ENCODE measurements around the gene DUOX1. TPM values are rescaled to one million over a fixed set of nuclear protein-coding genes. Genes with fewer than 3 reads are reported as not detected.

The DUOX1 gene
- total and polyA plus RNA-seq, 2 of the 13 experiments (the other 11 are each of a cell fraction or from before 2014, with no cell fraction given), result 0.03 TPM; not detected in 1

GRCh38 chr15:45200799-45201556, 71.2 kb downstream of the DUOX1 start (continued):
- TF ChIP-seq ZBTB2 (CRISPR knock-in tag; IDR thresholded peaks at IDR 0.05; ENCODE audit: low read depth) (0 out of 2 replicates have a peak, but pooled peaks have one; percentile 14), KLF9 (CRISPR knock-in tag; IDR thresholded peaks at IDR 0.05; ENCODE audit: low read depth) (no peak), RBM39 (IDR thresholded peaks at IDR 0.05; ENCODE audit: low read depth, low read length, poor library complexity, severe bottlenecking) (peak; percentile 48), ZZZ3 (CRISPR knock-in tag; IDR thresholded peaks at IDR 0.05; ENCODE audit: borderline replicate concordance) (no peak), ZNF329 (CRISPR knock-in tag; IDR thresholded peaks at IDR 0.05; ENCODE audit: low read depth) (no peak), ZBTB7B (CRISPR knock-in tag; IDR thresholded peaks at IDR 0.05) (peak; percentile 10; the same call in 1 of the 2 replicates), ATF2 (CRISPR knock-in tag; IDR thresholded peaks at IDR 0.05) (peak; percentile 51; the same call in 1 of the 2 replicates), MYNN (CRISPR knock-in tag; IDR thresholded peaks at IDR 0.05; ENCODE audit: low read depth) (no peak), HDAC2 (CRISPR knock-in tag; IDR thresholded peaks at IDR 0.05) (peak; percentile 15; the same call in 1 of the 2 replicates), SETDB1 (CRISPR knock-in tag; IDR thresholded peaks at IDR 0.05; ENCODE audit: borderline replicate concordance) (no peak), ZBTB10 (CRISPR knock-in tag; IDR thresholded peaks at IDR 0.05; ENCODE audit: borderline replicate concordance) (no peak), ZNF274 (CRISPR knock-in tag; IDR thresholded peaks at IDR 0.05) (no peak), MXD4 (CRISPR knock-in tag; IDR thresholded peaks at IDR 0.05) (no peak), ZNF224 (CRISPR knock-in tag; IDR thresholded peaks at IDR 0.05) (peak; percentile 91; the same call in 1 of the 2 replicates), IKZF4 (CRISPR knock-in tag; IDR thresholded peaks at IDR 0.05; ENCODE audit: borderline replicate concordance, low read depth, not compliant biosample characterization) (no peak), ADNP (CRISPR knock-in tag; IDR thresholded peaks at IDR 0.05) (no peak), GFI1 (CRISPR knock-in tag; IDR thresholded peaks at IDR 0.05; ENCODE audit: borderline replicate concordance) (no peak), GMEB1 (CRISPR knock-in tag; IDR thresholded peaks at IDR 0.05; ENCODE audit: borderline replicate concordance) (peak; percentile 48; the same call in 1 of the 2 replicates), RFX3 (CRISPR knock-in tag; IDR thresholded peaks at IDR 0.05) (no peak), ZMAT3 (CRISPR knock-in tag; conservative IDR thresholded peaks at IDR 0.05) (no peak), FOXJ3 (CRISPR knock-in tag; IDR thresholded peaks at IDR 0.05; ENCODE audit: borderline replicate concordance) (no peak; the same call in 1 of the 2 replicates), ZNF34 (CRISPR knock-in tag; IDR thresholded peaks at IDR 0.05; ENCODE audit: borderline replicate concordance) (no peak)
